IMR-90 (cell line): ENCODE results near the gene UBE2G1. TPM values are rescaled to one million over a fixed set of nuclear protein-coding genes. Genes with fewer than 3 reads are reported as not detected.

Source experiments
- ATAC-seq: fragments of 200-7000 bp; cut with Tn5 transposase; 2 replicates; pipeline ENCODE4 v1.9.1; 2020; ENCODE audit warnings: low read depth, mild to moderate bottlenecking, moderate library complexity
- BruUV-seq: library from RNA; stranded (reverse); fragments of 400-500 nt; replicated peaks from 2 replicates; lab custom pipeline; 2021; lab: Mats Ljungman, UMichigan
- CTCF ChIA-PET: fragments of 300-600 bp; formaldehyde crosslinking; extraction: SDS; loops from one replicate; lab custom pipeline; 2021; ENCODE audit warnings: antibody characterized with exemption; lab: Yijun Ruan, JAX
- POLR2A ChIA-PET: fragments of 300-600 bp; sonication (Branson Sonifier 250); formaldehyde crosslinking; loops from one replicate; lab custom pipeline; 2022; ENCODE audit warnings: antibody characterized with exemption; ENCODE audit not compliant: unreplicated experiment; lab: Charles Lee
- DNase-seq: peaks from one replicate; pipeline ENCODE4 v3.0.0; 2013
- H2AFZ ChIP-seq: replicated peaks from 2 replicates; pipeline ENCODE3; 2013; ENCODE audit warnings: low read length, mild to moderate bottlenecking; ENCODE audit not compliant: poor library complexity
- H2AK5ac ChIP-seq: 2 replicates; pipeline ENCODE4 v1.6.1; 2013; ENCODE audit warnings: low read depth, low read length, inconsistent platforms
- H2AK9ac ChIP-seq: replicated peaks from 2 replicates; pipeline ENCODE3; 2013; ENCODE audit warnings: mild to moderate bottlenecking, low read depth, low read length, moderate library complexity; ENCODE audit not compliant: poor library complexity
- H2BK120ac ChIP-seq: 2 replicates; pipeline ENCODE4 v1.6.1; 2013; ENCODE audit warnings: low read depth, low read length, inconsistent platforms
- H2BK15ac ChIP-seq: 3 replicates; pipeline ENCODE4 v1.6.1; 2013; ENCODE audit warnings: low read depth, low read length, inconsistent platforms
- H2BK20ac ChIP-seq: 2 replicates; pipeline ENCODE4 v1.6.1; 2013; ENCODE audit warnings: low read depth, mild to moderate bottlenecking, inconsistent platforms, low read length, moderate library complexity
- H2BK5ac ChIP-seq: 2 replicates; pipeline ENCODE4 v1.6.1; 2013; ENCODE audit warnings: mild to moderate bottlenecking, low read depth, low read length, inconsistent platforms; ENCODE audit not compliant: poor library complexity, severe bottlenecking
- H3K14ac ChIP-seq: replicated peaks from 2 replicates; pipeline ENCODE4 v1.6.1; 2013; ENCODE audit warnings: low read depth, low read length, inconsistent platforms
- H3K18ac ChIP-seq: 2 replicates; pipeline ENCODE4 v1.6.1; 2013; ENCODE audit warnings: low read depth, low read length, control low read depth
- H3K23ac ChIP-seq: 2 replicates; pipeline ENCODE4 v1.6.1; 2013; ENCODE audit warnings: low read depth, low read length, inconsistent platforms
- H3K27ac ChIP-seq: 2 replicates; pipeline ENCODE4 v1.5.1; 2013; ENCODE audit warnings: mild to moderate bottlenecking, control low read depth, low read length; ENCODE audit not compliant: insufficient read depth
- H3K27me3 ChIP-seq: 2 replicates; pipeline ENCODE4 v1.6.1; 2013; ENCODE audit warnings: low read length; ENCODE audit not compliant: control insufficient read depth, insufficient read depth
- H3K36me3 ChIP-seq: 2 replicates; pipeline ENCODE4 v1.6.1; 2013; ENCODE audit warnings: low read length, mixed read lengths; ENCODE audit not compliant: control insufficient read depth, insufficient read depth
- H3K4ac ChIP-seq: 2 replicates; pipeline ENCODE4 v1.6.1; 2013; ENCODE audit warnings: low read depth, low read length, inconsistent platforms
- H3K4me1 ChIP-seq: 2 replicates; pipeline ENCODE4 v1.6.1; 2013; ENCODE audit warnings: low read length, mixed read lengths; ENCODE audit not compliant: control insufficient read depth, insufficient read depth
- H3K4me2 ChIP-seq: 2 replicates; pipeline ENCODE4 v1.6.1; 2013; ENCODE audit warnings: low read depth, mild to moderate bottlenecking, control low read depth, low read length, moderate library complexity
- H3K4me3 ChIP-seq: 2 replicates; pipeline ENCODE4 v1.5.1; 2013; ENCODE audit warnings: low read depth, mild to moderate bottlenecking, control low read depth, low read length, moderate library complexity; ENCODE audit not compliant: insufficient read depth
- H3K56ac ChIP-seq: 2 replicates; pipeline ENCODE4 v1.6.1; 2013; ENCODE audit warnings: low read length, inconsistent platforms; ENCODE audit not compliant: insufficient read depth; ENCODE audit errors: extremely low read depth
- H3K79me1 ChIP-seq, 2 experiments: 2 replicates each; pipeline ENCODE4 v1.6.1; 2013; ENCODE audit warnings: low read length in 2 of 2, inconsistent platforms in 1 of 2, low read depth in 1 of 2
- H3K9ac ChIP-seq: 2 replicates; pipeline ENCODE4 v1.6.1; 2013; ENCODE audit warnings: low read depth, low read length, control low read depth
- H3K9me1 ChIP-seq: 2 replicates; pipeline ENCODE4 v1.6.1; 2013; ENCODE audit warnings: low read length, inconsistent platforms; ENCODE audit not compliant: insufficient read depth
- H3K9me3 ChIP-seq: 2 replicates; pipeline ENCODE4 v1.6.1; 2013; ENCODE audit warnings: low read length; ENCODE audit not compliant: control insufficient read depth, insufficient read depth
- H4K20me1 ChIP-seq: 2 replicates; pipeline ENCODE4 v1.6.1; 2013; ENCODE audit warnings: low read length, inconsistent platforms; ENCODE audit not compliant: insufficient read depth
- H4K5ac ChIP-seq: 2 replicates; pipeline ENCODE4 v1.6.1; 2013; ENCODE audit warnings: mild to moderate bottlenecking, low read depth, low read length, control low read depth
- H4K8ac ChIP-seq, 2 experiments: 2 replicates each; pipeline ENCODE4 v1.6.1; 2013; ENCODE audit warnings: low read depth in 2 of 2, low read length in 2 of 2, control low read depth in 1 of 2, inconsistent platforms in 1 of 2
- H4K91ac ChIP-seq: 2 replicates; pipeline ENCODE4 v1.6.1; 2013; ENCODE audit warnings: low read depth, low read length, inconsistent platforms; ENCODE audit not compliant: insufficient read depth
- CEBPB ChIP-seq: IDR thresholded peaks from 2 replicates; pipeline ENCODE4 v1.6.1; 2012; ENCODE audit warnings: low read depth, low read length, improper control_type of control experiment
- MAFK ChIP-seq: IDR thresholded peaks from 2 replicates; pipeline ENCODE4 v1.6.1; 2012; ENCODE audit warnings: low read depth, low read length, improper control_type of control experiment
- MXI1 ChIP-seq: IDR thresholded peaks from 2 replicates; pipeline ENCODE4 v1.6.1; 2012; ENCODE audit warnings: low read depth, mild to moderate bottlenecking, low read length, moderate library complexity, borderline replicate concordance
- POLR2A ChIP-seq: IDR thresholded peaks from 2 replicates; pipeline ENCODE4 v1.6.1; 2012; ENCODE audit warnings: mild to moderate bottlenecking, low read depth, low read length
- WGBS, 2 experiments: methylation state at CpG; one replicate each; pipeline versions ENCODE4 v1.1.5 to v1.1.7; 2013; ENCODE audit warnings: missing lambda C conversion rate in 2 of 2; ENCODE audit not compliant: insufficient read length in 1 of 2; ENCODE audit errors: extremely low coverage in 2 of 2; 5-methylcytosine and 5-hydroxymethylcytosine counted together
- dilution Hi-C: fragments of 300-500 bp; cut with HindIII; formaldehyde crosslinking; loops from one replicate; pipeline ENCODE4 v1.14.3; 2018; ENCODE audit warnings: low sequenced_read_pairs; ENCODE audit not compliant: unreplicated experiment
- in situ Hi-C: fragments of 300-500 bp; cut with MboI; formaldehyde crosslinking; loops from 3 replicates; pipeline ENCODE4 v1.14.3; 2019; ENCODE audit warnings: low sequenced_read_pairs, inconsistent platforms, mixed read lengths
- intact Hi-C: fragments of 100-400 bp; cut with micrococcal nuclease; formaldehyde crosslinking; loops from 2 replicates; pipeline ENCODE4 v1.10.0; 2022
- polyA plus RNA-seq, 3 experiments: library from polyadenylated mRNA; depleted of rRNA; stranded (reverse); fragments of >200 nt; gene quantifications; 2 replicates each; pipeline ENCODE4 v1.2.3, GENCODE V29; 2012; ENCODE audit warnings: low replicate concordance in 1 of 3
- total RNA-seq: library from RNA; depleted of rRNA; stranded (reverse); fragments of >200 nt; gene quantifications from 2 replicates; pipeline ENCODE4 v1.2.3, GENCODE V29; 2012

Gene UBE2G1
- total and polyA plus RNA-seq, 2 of the 4 experiments (the other 2 are of a cell fraction) = 26.3 to 26.6 TPM

DNA sequence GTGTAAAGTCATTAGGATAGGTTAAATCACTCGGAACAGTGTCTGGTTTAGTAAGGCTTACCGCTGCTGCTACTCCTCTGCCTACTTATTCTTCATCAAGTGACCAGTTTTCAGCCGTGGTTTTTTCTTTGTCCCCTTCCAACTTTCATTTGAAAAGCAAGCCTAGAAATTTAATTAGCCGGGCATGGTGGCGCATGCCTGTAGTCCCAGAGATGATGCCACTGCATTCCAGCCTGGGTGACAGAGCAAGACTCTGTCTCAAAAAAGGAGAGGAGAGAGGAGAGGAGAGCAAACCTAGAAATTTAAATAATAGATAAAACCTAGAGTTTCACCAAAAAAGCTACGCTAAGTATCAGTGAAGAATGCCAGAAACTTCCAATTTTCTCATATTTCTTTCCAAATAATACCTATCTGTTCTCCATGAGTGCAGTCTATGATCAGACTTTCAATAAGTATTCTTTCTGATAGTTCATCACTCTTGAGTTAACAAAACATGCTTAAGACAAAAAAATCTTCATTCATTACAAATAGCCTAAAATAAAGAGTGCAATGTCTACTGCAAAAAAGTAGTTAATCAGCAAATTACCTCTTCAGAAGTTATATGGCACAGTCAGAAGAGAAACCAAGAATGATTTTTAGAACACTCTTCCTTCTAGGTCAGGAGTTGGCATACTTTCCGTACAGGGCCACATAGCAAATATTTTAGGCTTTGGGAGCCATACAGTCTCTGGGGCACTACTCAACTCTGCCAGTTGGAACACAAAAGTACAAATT is 117.8 kb downstream of the UBE2G1 start:
- no TSS peak for BruUV-seq
- peaks cover 4% of the 10 kb centered on the region; the same call in 1 of the 2 replicates for H3K36me3 ChIP-seq
- intact Hi-C loops = no loop called here
- no peak overlapping the region for H3K9ac ChIP-seq
- no peak overlapping the region for H3K18ac ChIP-seq
- dilution Hi-C loops = no loop called here
- H3K4me1 ChIP-seq = peaks cover 8% of the 10 kb centered on the region
- DNase-seq (no peak), ATAC-seq (no peak)
- POLR2A ChIA-PET = no interaction called here
- TF ChIP-seq POLR2A (no peak), MXI1 (no peak), MAFK (0 out of 2 replicates have a peak, but pooled peaks have one; percentile 19), CEBPB (no peak)
- H3K4me2 ChIP-seq = no peak overlapping the region
- peaks cover 27% of the 10 kb centered on the region for H3K9me1 ChIP-seq
- no peaks in the 10 kb centered on the region for H3K9me3 ChIP-seq
- H4K20me1 ChIP-seq = peaks cover 82% of the 10 kb centered on the region
- H2BK5ac ChIP-seq = no peak overlapping the region
- H2AK9ac ChIP-seq = no peak overlapping the region
- H3K79me1 ChIP-seq = peaks cover 57 to 88% of the 10 kb centered on the region in 2 experiments
- no peak overlapping the region for H3K4ac ChIP-seq
- no peaks in the 10 kb centered on the region for H3K27me3 ChIP-seq
- CTCF ChIA-PET = interaction anchor here (0.7 to 1.5 kb wide), 4 partner anchors 9 to 159 kb away, joined by 3 to 7 read pairs (median 4); no protein-coding TSS in a partner anchor
- no peak overlapping the region for H2BK20ac ChIP-seq
- no CpG with 5 or more reads among the region's 7 CpGs for WGBS, 2 experiments
- H3K56ac ChIP-seq = no peak overlapping the region
- H3K27ac ChIP-seq = no peak overlapping the region
- H2BK15ac ChIP-seq = no peak overlapping the region
- H2AK5ac ChIP-seq = no peak overlapping the region
- H4K5ac ChIP-seq = no peak overlapping the region
- in situ Hi-C loops = no loop called here
- H3K4me3 ChIP-seq = no peak overlapping the region
- no peak overlapping the region for H4K91ac ChIP-seq
- H3K14ac ChIP-seq = no peak overlapping the region
- H2BK120ac ChIP-seq = no peak overlapping the region
- no peak overlapping the region for H2AFZ ChIP-seq
- H3K23ac ChIP-seq = no peak overlapping the region
- H4K8ac ChIP-seq = no peak overlapping the region
